Activated CD8-positive, alpha-beta T cell treated with anti-CD3 and anti-CD28 coated beads for 36 hours (primary cell): Measurements from ENCODE around the gene APIP. TPM values are rescaled to one million over a fixed set of nuclear protein-coding genes. Genes with fewer than 3 reads are reported as not detected.

Source experiments
- ATAC-seq: fragments of 200-7000 bp; cut with Tn5 transposase; one replicate; pipeline ENCODE4 v1.10.0; 2021; ENCODE audit warnings: mild to moderate bottlenecking, moderate library complexity
- CTCF ChIA-PET: fragments of 350-600 bp; sonication (Branson Sonifier 250); formaldehyde crosslinking; loops from one replicate; lab custom pipeline; 2021; ENCODE audit warnings: antibody characterized with exemption; lab: Charles Lee
- POLR2A ChIA-PET: fragments of 350-600 bp; sonication (Branson Sonifier 250); formaldehyde crosslinking; loops from one replicate; lab custom pipeline; 2021; ENCODE audit warnings: antibody characterized with exemption; lab: Charles Lee
- DNase-seq: peaks from one replicate; pipeline ENCODE4 v3.0.0-alpha.2; 2020
- H3K27ac Mint-ChIP-seq: one replicate; pipeline ENCODE4 v1.8.0; 2021; ENCODE audit warnings: mild to moderate bottlenecking, mixed read lengths
- H3K27me3 Mint-ChIP-seq: one replicate; pipeline ENCODE4 v1.8.0; 2021; ENCODE audit warnings: mixed read lengths
- H3K36me3 Mint-ChIP-seq: one replicate; pipeline ENCODE4 v1.8.0; 2021; ENCODE audit warnings: low read depth, mixed read lengths
- H3K4me1 Mint-ChIP-seq: one replicate; pipeline ENCODE4 v1.8.0; 2021; ENCODE audit warnings: low read depth, mixed read lengths
- H3K4me3 Mint-ChIP-seq: one replicate; pipeline ENCODE4 v1.8.0; 2021; ENCODE audit warnings: mild to moderate bottlenecking, moderate library complexity, mixed read lengths
- H3K9me3 Mint-ChIP-seq: one replicate; pipeline ENCODE4 v1.8.0; 2021; ENCODE audit warnings: mixed read lengths
- CTCF ChIP-seq: fragments of 200-600 bp; IDR thresholded peaks from one replicate; pipeline ENCODE4 v1.8.0; 2022; ENCODE audit warnings: antibody characterized with exemption, mild to moderate bottlenecking
- intact Hi-C: fragments of 100-400 bp; cut with micrococcal nuclease; formaldehyde crosslinking; loops from one replicate; pipeline ENCODE4 v1.10.0; 2022
- total RNA-seq, 2 experiments: library from RNA; stranded (reverse); gene quantifications; one replicate each; pipeline ENCODE4 v1.2.3, GENCODE V29; 2021

The APIP gene
- total RNA-seq, 2 experiments from 2014 or later: 34.4 to 39.0 TPM

- Mint-ChIP-seq H3K4me3 (no peak overlapping the region), H3K27ac (no peak overlapping the region), H3K4me1 (no peaks in the 10 kb centered on the region), H3K27me3 (peaks cover 5% of the 10 kb centered on the region), H3K9me3 (no peaks in the 10 kb centered on the region), H3K36me3 (no peaks in the 10 kb centered on the region)
- intact Hi-C loops: no loop called here
- DNase-seq: no peak
- ChIA-PET CTCF (interaction anchor here (1.0 kb wide), 1 partner anchor 47 kb away, joined by 3 read pairs; no protein-coding TSS in a partner anchor), POLR2A (no interaction called here)
- ATAC-seq: no peak
- TF ChIP-seq CTCF: no peak
Observed at GRCh38 chr11:34844463-34845112, 71.6 kb downstream of the APIP start.

- ATAC-seq (no peak), DNase-seq (no peak)
- no peak overlapping the region for H3K27ac Mint-ChIP-seq
- H3K27me3 Mint-ChIP-seq: peaks cover 11% of the 10 kb centered on the region
- CTCF ChIA-PET: interaction anchor here (1.2 kb wide), 1 partner anchor 10 kb away, joined by 3 read pairs; no protein-coding TSS in a partner anchor
- no peaks in the 10 kb centered on the region for H3K36me3 Mint-ChIP-seq
- POLR2A ChIA-PET: interaction anchor here (0.7 kb wide), 1 partner anchor 1010 kb away, joined by 3 read pairs; no protein-coding TSS in a partner anchor
- no peaks in the 10 kb centered on the region for H3K9me3 Mint-ChIP-seq
- no peak overlapping the region for H3K4me3 Mint-ChIP-seq
- no peaks in the 10 kb centered on the region for H3K4me1 Mint-ChIP-seq
- TF ChIP-seq CTCF: no peak
- intact Hi-C loops: no loop called here
Observed at GRCh38 chr11:34843271-34843670, 72.9 kb downstream of the APIP start.

- no peak overlapping the region for H3K4me3 Mint-ChIP-seq
- ATAC-seq: peak; percentile 60
- ChIA-PET CTCF (interaction anchor here (0.6 to 2.6 kb wide), 18 partner anchors 11 to 644 kb away, joined by 3 to 15 read pairs (median 4); no protein-coding TSS in a partner anchor), POLR2A (no interaction called here)
- no peaks in the 10 kb centered on the region for H3K9me3 Mint-ChIP-seq
- H3K36me3 Mint-ChIP-seq: no peaks in the 10 kb centered on the region
- DNase-seq: peak; percentile 27
- H3K27ac Mint-ChIP-seq: no peak overlapping the region
- H3K4me1 Mint-ChIP-seq: no peaks in the 10 kb centered on the region
- H3K27me3 Mint-ChIP-seq: peaks cover 16% of the 10 kb centered on the region
- TF ChIP-seq CTCF: peak; percentile 50
- intact Hi-C loops: no loop called here
Observed at GRCh38 chr11:34840736-34841386, 75.3 kb downstream of the APIP start.

- no peaks in the 10 kb centered on the region for H3K9me3 Mint-ChIP-seq
- intact Hi-C loops: no loop called here
- DNase-seq (no peak), ATAC-seq (no peak)
- no peak for TF ChIP-seq CTCF
- peaks cover 16% of the 10 kb centered on the region for H3K27me3 Mint-ChIP-seq
- CTCF ChIA-PET: interaction anchor here (0.6 to 2.6 kb wide), 8 partner anchors 21 to 586 kb away, joined by 3 to 15 read pairs (median 6); no protein-coding TSS in a partner anchor
- no peaks in the 10 kb centered on the region for H3K4me1 Mint-ChIP-seq
- POLR2A ChIA-PET: no interaction called here
- no peaks in the 10 kb centered on the region for H3K36me3 Mint-ChIP-seq
- H3K4me3 Mint-ChIP-seq: no peak overlapping the region
- no peak overlapping the region for H3K27ac Mint-ChIP-seq
Observed at GRCh38 chr11:34839969-34840368, 76.2 kb downstream of the APIP start.
